Measurements from ENCODE around the gene RSPO4. TPM values are rescaled to one million over a fixed set of nuclear protein-coding genes. Genes with fewer than 3 reads are reported as not detected.
A peak's percentile ranks its signal among the peaks of the same experiment; 100 is the strongest.

RSPO4 gene
- polyA plus RNA-seq, 1 donor (not counting 4 experiments of a cell fraction or from before 2014, with no cell fraction given), result not detected

GRCh38 chr20:957544-957943 lies 44.6 kb downstream of the RSPO4 start:
- no peaks in the 10 kb centered on the region for H3K36me3 ChIP-seq (ENCODE audit: control insufficient read depth in 2 of 2, extremely low read depth in 1 of 2, insufficient read depth in 2 of 2, low read length in 2 of 2)
- H3K9ac ChIP-seq (ENCODE audit: control insufficient read depth, extremely low read depth, insufficient read depth, low read length), result no peak overlapping the region
- no peak for DNase-seq (ENCODE audit: low read depth, low spot score)
- FAIRE-seq, result no peak
- H3K9me3 ChIP-seq (ENCODE audit: control insufficient read depth, low read depth, low read length), result no peaks in the 10 kb centered on the region
- H3K4me2 ChIP-seq (ENCODE audit: control insufficient read depth, extremely low read depth, insufficient read depth, low read depth, low read length), result no peak overlapping the region
- no peak for TF ChIP-seq EZH2 (IDR thresholded peaks at IDR 0.05; ENCODE audit: low read length)
- no peak for TF ChIP-seq CTCF (optimal IDR thresholded peaks at IDR 0.05 in 1 of 3, IDR thresholded peaks at IDR 0.05 in 1 of 3, conservative IDR thresholded peaks at IDR 0.05 in 1 of 3; ENCODE audit: extremely low read depth in 1 of 3, insufficient read depth in 2 of 3, low read length in 3 of 3)
- H3K9me1 ChIP-seq (ENCODE audit: control insufficient read depth, extremely low read depth, insufficient read depth, low read length), result no peaks in the 10 kb centered on the region
- H3K79me2 ChIP-seq (ENCODE audit: control insufficient read depth, insufficient read depth, low read length), result no peaks in the 10 kb centered on the region
- H3K4me1 ChIP-seq (ENCODE audit: control insufficient read depth, extremely low read depth, insufficient read depth, low read length), result no peaks in the 10 kb centered on the region
- no peak overlapping the region for H3K27ac ChIP-seq (ENCODE audit: control insufficient read depth, insufficient read depth, low read length)
- H4K20me1 ChIP-seq (ENCODE audit: control insufficient read depth, extremely low read depth, insufficient read depth, low read length), result no peaks in the 10 kb centered on the region
- H3K27me3 ChIP-seq (ENCODE audit: control insufficient read depth, extremely low read depth, insufficient read depth, low read length), result peaks cover 21% of the 10 kb centered on the region
- dilution Hi-C loops (cut with MboI; ENCODE audit: extremely low pct_ligation_motif_present, low sequenced_read_pairs), result no loop called here
- H2AFZ ChIP-seq (ENCODE audit: control insufficient read depth, low read length), result no peak overlapping the region
- no peak overlapping the region for H3K4me3 ChIP-seq (ENCODE audit: control insufficient read depth in 2 of 3, extremely low read depth in 1 of 3, insufficient read depth in 2 of 3, low read depth in 1 of 3, low read length in 3 of 3)

GRCh38 chr20:956330-956951 lies 45.7 kb downstream of the RSPO4 start:
- H3K9ac ChIP-seq (ENCODE audit: control insufficient read depth, extremely low read depth, insufficient read depth, low read length), result no peak overlapping the region
- TF ChIP-seq CTCF (optimal IDR thresholded peaks at IDR 0.05 in 1 of 3, IDR thresholded peaks at IDR 0.05 in 1 of 3, conservative IDR thresholded peaks at IDR 0.05 in 1 of 3; ENCODE audit: extremely low read depth in 1 of 3, insufficient read depth in 2 of 3, low read length in 3 of 3) (peak; percentile 94 to 99 (median 99)), EZH2 (IDR thresholded peaks at IDR 0.05; ENCODE audit: low read length) (peak; percentile 50)
- H3K4me1 ChIP-seq (ENCODE audit: control insufficient read depth, extremely low read depth, insufficient read depth, low read length), result no peaks in the 10 kb centered on the region
- no peaks in the 10 kb centered on the region for H3K9me1 ChIP-seq (ENCODE audit: control insufficient read depth, extremely low read depth, insufficient read depth, low read length)
- H3K9me3 ChIP-seq (ENCODE audit: control insufficient read depth, low read depth, low read length), result no peaks in the 10 kb centered on the region
- no peak overlapping the region for H2AFZ ChIP-seq (ENCODE audit: control insufficient read depth, low read length)
- H3K4me3 ChIP-seq (ENCODE audit: control insufficient read depth in 2 of 3, extremely low read depth in 1 of 3, insufficient read depth in 2 of 3, low read depth in 1 of 3, low read length in 3 of 3), result no peak overlapping the region
- DNase-seq (ENCODE audit: low read depth, low spot score), result peak; percentile 19
- FAIRE-seq, result peak; percentile 61
- H3K4me2 ChIP-seq (ENCODE audit: control insufficient read depth, extremely low read depth, insufficient read depth, low read depth, low read length), result no peak overlapping the region
- H3K79me2 ChIP-seq (ENCODE audit: control insufficient read depth, insufficient read depth, low read length), result no peaks in the 10 kb centered on the region
- H4K20me1 ChIP-seq (ENCODE audit: control insufficient read depth, extremely low read depth, insufficient read depth, low read length), result no peaks in the 10 kb centered on the region
- dilution Hi-C loops (cut with MboI; ENCODE audit: extremely low pct_ligation_motif_present, low sequenced_read_pairs), result no loop called here
- H3K27ac ChIP-seq (ENCODE audit: control insufficient read depth, insufficient read depth, low read length), result no peak overlapping the region
- peaks cover 21% of the 10 kb centered on the region for H3K27me3 ChIP-seq (ENCODE audit: control insufficient read depth, extremely low read depth, insufficient read depth, low read length)
- no peaks in the 10 kb centered on the region for H3K36me3 ChIP-seq (ENCODE audit: control insufficient read depth in 2 of 2, extremely low read depth in 1 of 2, insufficient read depth in 2 of 2, low read length in 2 of 2)

Data from keratinocyte (primary cell).